Esophagus muscularis mucosa (tissue), 3 donors: ENCODE measurements around the gene EIF2B4.

ENCODE experiments used
- POLR2A ChIP-seq: fragments of 450-650 bp; IDR thresholded peaks from one replicate; pipeline ENCODE4 v1.6.1; 2017; ENCODE audit warnings: antibody characterized with exemption, moderate library complexity, mild to moderate bottlenecking, low read depth
- TF ChIP-seq, protein P1 (sequence below), 3 experiments: fragments of 200-600 bp in 2 of 3; fragments of 450-650 bp in 1 of 3; sonication (generic) in 2 of 3; IDR thresholded peaks; one replicate each; pipeline ENCODE4 v1.5.1; 2017 to 2019; ENCODE audit warnings: antibody characterized with exemption in 3 of 3, mild to moderate bottlenecking in 2 of 3, moderate library complexity in 1 of 3

GRCh38 chr2:27370816-27371620, 880 bp upstream of the EIF2B4 start:
- TF ChIP-seq, protein P1, sequence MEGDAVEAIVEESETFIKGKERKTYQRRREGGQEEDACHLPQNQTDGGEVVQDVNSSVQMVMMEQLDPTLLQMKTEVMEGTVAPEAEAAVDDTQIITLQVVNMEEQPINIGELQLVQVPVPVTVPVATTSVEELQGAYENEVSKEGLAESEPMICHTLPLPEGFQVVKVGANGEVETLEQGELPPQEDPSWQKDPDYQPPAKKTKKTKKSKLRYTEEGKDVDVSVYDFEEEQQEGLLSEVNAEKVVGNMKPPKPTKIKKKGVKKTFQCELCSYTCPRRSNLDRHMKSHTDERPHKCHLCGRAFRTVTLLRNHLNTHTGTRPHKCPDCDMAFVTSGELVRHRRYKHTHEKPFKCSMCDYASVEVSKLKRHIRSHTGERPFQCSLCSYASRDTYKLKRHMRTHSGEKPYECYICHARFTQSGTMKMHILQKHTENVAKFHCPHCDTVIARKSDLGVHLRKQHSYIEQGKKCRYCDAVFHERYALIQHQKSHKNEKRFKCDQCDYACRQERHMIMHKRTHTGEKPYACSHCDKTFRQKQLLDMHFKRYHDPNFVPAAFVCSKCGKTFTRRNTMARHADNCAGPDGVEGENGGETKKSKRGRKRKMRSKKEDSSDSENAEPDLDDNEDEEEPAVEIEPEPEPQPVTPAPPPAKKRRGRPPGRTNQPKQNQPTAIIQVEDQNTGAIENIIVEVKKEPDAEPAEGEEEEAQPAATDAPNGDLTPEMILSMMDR (IDR thresholded peaks at IDR 0.05) = no peak
- no peak for TF ChIP-seq POLR2A
